C4-2B (cell line): ENCODE results near the gene SPSB3.

Experiments used
- H3K27ac ChIP-seq: fragments of 450-650 bp; 2 replicates; pipeline ENCODE4 v1.5.1; 2017
- CTCF ChIP-seq: fragments of 450-650 bp; conservative IDR thresholded peaks from 2 replicates; pipeline ENCODE4 v1.5.1; 2017; ENCODE audit warnings: mild to moderate bottlenecking
- ZFX ChIP-seq: fragments of 450-650 bp; IDR thresholded peaks from 2 replicates; pipeline ENCODE4 v1.6.1; 2017

The SPSB3 gene

GRCh38 chr16:1745181-1745899 is 37.0 kb downstream of the SPSB3 start:
- H3K27ac ChIP-seq: no peak overlapping the region

DNA sequence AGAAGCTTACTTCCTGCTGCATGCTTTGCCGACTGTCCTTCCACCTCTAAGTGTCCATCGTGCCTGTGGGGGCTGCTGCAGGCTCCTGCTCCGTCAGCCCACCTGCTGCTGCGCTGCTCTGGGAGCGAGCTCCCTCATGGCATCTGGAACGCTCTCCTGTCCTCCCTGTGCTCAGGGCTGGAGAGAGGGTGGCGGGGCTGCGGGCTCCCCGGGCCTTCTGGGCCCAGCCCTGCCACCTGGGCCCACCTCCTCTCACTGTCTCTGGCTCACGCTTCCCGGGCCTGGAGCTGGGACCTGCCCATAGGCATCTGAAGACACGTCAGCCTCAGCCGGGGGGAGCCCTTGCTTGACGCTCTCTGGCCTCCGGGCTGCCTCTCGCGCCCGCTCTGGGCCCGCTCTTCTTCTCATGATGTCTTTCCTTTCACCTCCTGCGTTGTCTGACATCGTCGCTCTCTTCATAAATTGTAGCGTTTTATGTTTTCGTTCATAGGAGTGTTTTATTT is 38.0 kb downstream of the SPSB3 start:
- TF ChIP-seq CTCF (no peak), ZFX (no peak)
- H3K27ac ChIP-seq: no peak overlapping the region

More at GRCh38 chr16:1745181-1745899, 37.0 kb downstream of the SPSB3 start:
- no peak for TF ChIP-seq CTCF
- TF ChIP-seq ZFX: no peak

- TF ChIP-seq CTCF: no peak
- TF ChIP-seq ZFX: no peak
- no peak overlapping the region for H3K27ac ChIP-seq
These were observed 38.7 kb downstream of the SPSB3 start for GRCh38 chr16:1743376-1744337.

- TF ChIP-seq ZFX: no peak
- TF ChIP-seq CTCF: no peak
These were observed 40.7 kb downstream of the SPSB3 start for GRCh38 chr16:1741553-1742165.

DNA sequence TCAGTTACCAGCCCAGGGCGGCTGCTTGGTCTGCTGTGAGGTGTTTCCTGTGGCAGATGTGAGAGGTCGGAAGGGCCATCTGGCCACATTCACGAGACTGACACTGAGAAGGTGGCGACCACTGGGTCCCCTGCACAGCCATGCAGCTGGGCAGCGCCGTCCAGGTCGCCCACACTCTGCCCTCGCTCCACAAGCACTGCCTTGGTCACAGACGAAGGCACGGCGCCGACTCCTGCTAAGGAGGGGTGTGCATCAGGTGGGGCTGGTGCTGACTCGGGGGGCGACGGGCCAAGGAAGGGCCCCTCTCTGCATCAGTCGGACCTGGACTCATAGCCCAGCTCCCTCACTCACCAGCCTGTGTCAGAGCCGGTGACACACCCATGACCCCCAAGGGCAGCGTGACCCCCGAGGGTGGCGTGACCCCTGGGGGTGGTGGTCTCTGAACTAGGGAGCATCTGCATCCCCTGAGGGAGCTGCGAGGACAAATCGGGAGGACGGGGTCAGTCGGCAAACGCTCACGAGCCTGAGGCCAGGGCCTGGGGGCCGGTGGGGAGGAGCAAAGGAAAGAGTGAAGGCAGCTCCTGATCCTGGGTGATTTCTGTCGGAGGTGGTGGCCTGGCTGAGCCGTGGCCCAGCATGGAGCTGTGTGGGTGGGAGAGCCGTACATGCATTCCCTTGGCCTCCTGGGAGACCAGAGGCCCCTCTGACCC is 41.4 kb downstream of the SPSB3 start:
- TF ChIP-seq CTCF: no peak
- no peak for TF ChIP-seq ZFX
- H3K27ac ChIP-seq: no peak overlapping the region

More at GRCh38 chr16:1741553-1742165, 40.7 kb downstream of the SPSB3 start:
- no peak overlapping the region for H3K27ac ChIP-seq

DNA sequence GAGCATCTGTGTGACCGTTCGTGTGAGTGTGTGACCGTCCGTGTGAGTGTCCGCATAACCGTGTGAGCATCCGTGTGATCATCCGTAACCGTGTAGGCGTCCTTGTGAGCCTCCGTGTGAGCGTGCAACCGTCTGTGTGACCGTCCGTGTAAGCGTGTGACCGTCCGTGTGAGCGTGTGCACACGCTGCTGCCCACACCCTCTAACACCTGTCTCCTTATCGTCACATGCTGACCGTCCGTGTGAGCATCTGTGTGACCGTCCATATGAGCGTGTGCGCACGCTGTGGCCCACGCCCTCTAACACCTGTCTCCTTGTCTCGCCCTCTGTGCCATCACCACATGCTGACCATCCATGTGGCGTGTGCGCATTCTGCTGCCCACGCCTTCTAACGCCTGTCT is 42.1 kb downstream of the SPSB3 start:
- TF ChIP-seq ZFX: no peak
- no peak for TF ChIP-seq CTCF
- no peak overlapping the region for H3K27ac ChIP-seq
